Kidney (tissue), 14 donors: ENCODE results near the gene BRD7. TPM values are rescaled to one million over a fixed set of nuclear protein-coding genes. Genes with fewer than 3 reads are reported as not detected.

Source experiments
- DNase-seq, 5 donors: peaks; one replicate each; pipeline ENCODE4 v3.0.0-alpha.2; 2013 to 2020
- FAIRE-seq: peaks from 2 replicates; lab custom pipeline; 2012; peaks lifted over from hg19 to GRCh38; lab: Jason Lieb, UNC
- H3K27ac ChIP-seq, 2 donors: one replicate each; pipeline ENCODE4 v1.7.0; 2013; ENCODE audit warnings: low read depth in 2 of 2, low read length in 2 of 2, inconsistent platforms in 1 of 2
- H3K27me3 ChIP-seq: one replicate; pipeline ENCODE4 v1.7.1; 2013; ENCODE audit warnings: low read length, inconsistent platforms; ENCODE audit not compliant: control insufficient read depth, insufficient read depth
- H3K36me3 ChIP-seq, 3 donors: one replicate each; pipeline versions ENCODE4 v1.7.0 to v1.7.1; 2013; ENCODE audit warnings: low read length in 3 of 3, control low read depth in 1 of 3, inconsistent platforms in 1 of 3; ENCODE audit not compliant: insufficient read depth in 3 of 3, control insufficient read depth in 2 of 3
- H3K4me1 ChIP-seq, 3 donors: one replicate each; pipeline versions ENCODE4 v1.7.0 to v1.7.1; 2013; ENCODE audit warnings: low read length in 3 of 3, inconsistent platforms in 1 of 3, low read depth in 1 of 3; ENCODE audit not compliant: control insufficient read depth in 2 of 3, insufficient read depth in 2 of 3
- H3K4me3 ChIP-seq, 3 donors: one replicate each; pipeline versions ENCODE4 v1.7.0 to v1.8.1; 2013; ENCODE audit warnings: low read length in 3 of 3, control low read depth in 1 of 3, inconsistent platforms in 1 of 3
- H3K9ac ChIP-seq, 3 donors: one replicate each; pipeline versions ENCODE4 v1.7.0 to v1.7.1; 2013; ENCODE audit warnings: low read length in 3 of 3, control low read depth in 1 of 3, inconsistent platforms in 1 of 3
- H3K9me3 ChIP-seq, 3 donors: one replicate each; pipeline versions ENCODE4 v1.7.0 to v1.7.1; 2013; ENCODE audit warnings: low read length in 3 of 3, control low read depth in 1 of 3, inconsistent platforms in 1 of 3; ENCODE audit not compliant: control insufficient read depth in 2 of 3, insufficient read depth in 1 of 3
- CTCF ChIP-seq: IDR thresholded peaks from 3 replicates; pipeline ENCODE4 v1.5.1; 2012; ENCODE audit warnings: mild to moderate bottlenecking, moderate library complexity, borderline replicate concordance; ENCODE audit not compliant: insufficient read depth; ENCODE audit errors: extremely low read depth
- intact Hi-C: fragments of 100-400 bp; cut with DNase I; formaldehyde crosslinking; loops from one replicate; pipeline ENCODE4 v1.11.1; 2022
- polyA plus RNA-seq: library from polyadenylated mRNA; stranded (reverse); fragments of 350-450 nt; fragmentation: Illumina TruSeq; extraction: RNeasy Lipid Tissue Mini Kit (QIAGEN cat#74804); gene quantifications from one replicate; pipeline ENCODE4 v1.2.3, GENCODE V29; 2014; ENCODE audit warnings: low read depth, low replicate concordance; ENCODE audit not compliant: insufficient read depth
- total RNA-seq: library from RNA; stranded (reverse); fragmentation: NEBNext Ultra II Directional; extraction: Animal tissue kit (Norgen Biotek cat#: 25700); gene quantifications from one replicate; pipeline ENCODE4 v1.2.1, GENCODE V29; 2021
- donor health status: control.
- donor health status: control.
- donor health status: control.
- donor health status: control.
- donor health status: control.
- donor health status: DM: yes; HTN: yes; CAD: no.
- donor health status: Normal renal cell carcinoma (clear cell type).

The BRD7 gene
- total and polyA plus RNA-seq, 2 donors from 2014 or later: 44.1 to 68.0 TPM

- FAIRE-seq: no peak
- intact Hi-C loops: no loop called here
- Histone ChIP-seq H3K4me1 (no peaks in the 10 kb centered on the region), H3K36me3 (peaks cover 0 to under 1% (median 0%) of the 10 kb centered on the region in 3 donors), H3K27me3 (no peaks in the 10 kb centered on the region), H3K9me3 (no peaks in the 10 kb centered on the region), H3K4me3 (no peak overlapping the region), H3K9ac (no peak overlapping the region), H3K27ac (no peak overlapping the region)
- DNase-seq: peak in 3 of 5 donors; percentile 4 to 57 (median 33)
- TF ChIP-seq CTCF: no peak
These were observed 59.6 kb downstream of the BRD7 start for GRCh38 chr16:50309156-50309526.

- Histone ChIP-seq H3K36me3 (no peaks in the 10 kb centered on the region), H3K27ac (no peak overlapping the region), H3K4me3 (no peak overlapping the region), H3K27me3 (no peaks in the 10 kb centered on the region), H3K9ac (no peak overlapping the region), H3K9me3 (no peaks in the 10 kb centered on the region), H3K4me1 (no peaks in the 10 kb centered on the region)
- FAIRE-seq (no peak), DNase-seq (peak in 3 of 5 donors; percentile 6 to 69 (median 36))
- TF ChIP-seq CTCF: no peak
- intact Hi-C loops: no loop called here
These were observed 60.4 kb downstream of the BRD7 start for GRCh38 chr16:50308237-50308965.

- H3K27me3 ChIP-seq: no peaks in the 10 kb centered on the region
- H3K9me3 ChIP-seq: no peaks in the 10 kb centered on the region
- H3K36me3 ChIP-seq: no peaks in the 10 kb centered on the region
- no peak overlapping the region for H3K27ac ChIP-seq
- H3K4me1 ChIP-seq: no peaks in the 10 kb centered on the region
- DNase-seq (peak in 2 of 5 donors; percentile 4 to 47), FAIRE-seq (no peak)
- H3K9ac ChIP-seq: no peak overlapping the region
- intact Hi-C loops: no loop called here
- H3K4me3 ChIP-seq: no peak overlapping the region
- TF ChIP-seq CTCF: no peak
These were observed 62.5 kb downstream of the BRD7 start for GRCh38 chr16:50306287-50306686.
